NCI-H1417 (cell line): ENCODE results near the gene PTDSS2.

Source experiments
- DNase-seq, 3 experiments: peaks; one replicate each; lab custom pipeline; 2025; lab: John Stamatoyannopoulos, UW

The PTDSS2 gene

GRCh38 chr11:532986-533585 is 83.0 kb downstream of the PTDSS2 start:
- DNase-seq: no peak

GRCh38 chr11:533586-534395 is 83.7 kb downstream of the PTDSS2 start:
- no peak for DNase-seq

- peak; percentile 33 to 76 (median 69) for DNase-seq
Observed at GRCh38 chr11:534396-535209, 84.5 kb downstream of the PTDSS2 start.

- no peak for DNase-seq
Observed at GRCh38 chr11:535210-535518, 85.1 kb downstream of the PTDSS2 start.

GRCh38 chr11:535519-536454 is 85.7 kb downstream of the PTDSS2 start, which contains the start of gene HRAS:
Gene HRAS, minus strand, starts transcription at chr11:535576.
- DNase-seq: peak; percentile 93 to 98 (median 95)

GRCh38 chr11:536841-537621 is 87.0 kb downstream of the PTDSS2 start, which contains the start of gene LRRC56:
Gene LRRC56, plus strand, starts transcription at chr11:537527. Its CDS starts 3,158 bp downstream, at chr11:540685.
- DNase-seq: peak; percentile 91 to 96 (median 93)

GRCh38 chr11:537622-538430 is 87.7 kb downstream of the PTDSS2 start:
- no peak for DNase-seq

- no peak for DNase-seq
Observed at GRCh38 chr11:538431-539051, 88.5 kb downstream of the PTDSS2 start.

- DNase-seq: no peak
Observed at GRCh38 chr11:539971-540481, 89.9 kb downstream of the PTDSS2 start.
